ENCODE measurements around the gene IL36G. TPM values are rescaled to one million over a fixed set of nuclear protein-coding genes. Genes with fewer than 3 reads are reported as not detected.

IL36G gene
- total RNA-seq, 1 donor from 2014 or later, result not detected

DNA sequence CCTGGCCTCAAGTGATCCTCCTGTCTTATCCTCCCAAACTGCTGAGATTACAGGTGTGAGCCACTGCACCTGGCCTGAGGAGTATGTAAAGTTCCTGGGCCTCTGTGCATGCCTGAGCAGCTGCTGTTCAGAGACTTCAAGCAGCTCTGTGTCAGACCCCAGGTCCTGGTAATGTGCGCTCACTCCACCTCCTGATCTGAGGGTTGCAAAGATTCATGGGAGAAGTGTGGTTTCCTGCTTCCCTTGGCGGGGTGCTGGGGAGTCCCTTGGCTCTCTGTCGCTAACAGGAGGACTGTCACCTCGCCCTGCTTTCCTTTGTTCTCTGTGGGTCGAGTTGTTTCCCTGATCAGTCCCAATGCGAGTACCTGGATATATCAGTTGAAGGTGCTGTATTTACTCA, 18.8 kb downstream of the IL36G start:
- Histone ChIP-seq H3K4me3 (ENCODE audit: low read length in 3 of 3) (no peak overlapping the region), H3K27ac (ENCODE audit: low read depth, low read length) (no peak overlapping the region), H3K36me3 (ENCODE audit: control insufficient read depth in 3 of 3, insufficient read depth in 3 of 3, low read length in 3 of 3) (no peaks in the 10 kb centered on the region), H3K4me1 (ENCODE audit: control insufficient read depth in 3 of 3, insufficient read depth in 3 of 3, low read length in 3 of 3) (no peaks in the 10 kb centered on the region), H3K9ac (ENCODE audit: low read depth in 1 of 3, low read length in 3 of 3) (no peak overlapping the region), H3K9me3 (ENCODE audit: control insufficient read depth in 3 of 3, low read length in 3 of 3) (peaks cover 7 to 12% (median 8%) of the 10 kb centered on the region in 3 donors), H3K27me3 (ENCODE audit: control insufficient read depth in 3 of 3, insufficient read depth in 3 of 3, low read length in 3 of 3) (no peaks in the 10 kb centered on the region)

DNA sequence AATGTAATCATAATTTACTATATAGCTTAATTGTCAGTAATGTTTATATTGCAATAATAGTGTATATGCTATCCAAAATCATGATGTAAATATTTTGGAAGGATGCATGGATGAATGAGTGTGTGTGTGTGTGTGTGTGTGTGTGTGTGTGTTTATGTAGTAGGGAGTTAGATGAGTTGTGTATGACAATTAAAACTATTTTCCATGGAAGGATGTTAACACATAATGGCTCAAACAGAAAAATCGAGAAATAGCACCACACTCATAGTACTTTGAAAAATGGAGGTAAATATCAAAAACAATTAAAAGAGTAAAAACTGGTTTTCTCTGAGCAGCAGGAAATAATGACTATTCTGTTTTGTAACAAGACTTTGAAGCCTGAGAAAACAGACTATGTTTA, 19.3 kb downstream of the IL36G start:
- no peak overlapping the region for H3K4me3 ChIP-seq (ENCODE audit: low read length in 3 of 3)
- H3K27me3 ChIP-seq (ENCODE audit: control insufficient read depth in 3 of 3, insufficient read depth in 3 of 3, low read length in 3 of 3), result no peaks in the 10 kb centered on the region
- H3K9me3 ChIP-seq (ENCODE audit: control insufficient read depth in 3 of 3, low read length in 3 of 3), result peaks cover 7 to 8% (median 8%) of the 10 kb centered on the region in 3 donors
- no peaks in the 10 kb centered on the region for H3K4me1 ChIP-seq (ENCODE audit: control insufficient read depth in 3 of 3, insufficient read depth in 3 of 3, low read length in 3 of 3)
- no peaks in the 10 kb centered on the region for H3K36me3 ChIP-seq (ENCODE audit: control insufficient read depth in 3 of 3, insufficient read depth in 3 of 3, low read length in 3 of 3)
- no peak overlapping the region for H3K27ac ChIP-seq (ENCODE audit: low read depth, low read length)
- H3K9ac ChIP-seq (ENCODE audit: low read depth in 1 of 3, low read length in 3 of 3), result no peak overlapping the region

DNA sequence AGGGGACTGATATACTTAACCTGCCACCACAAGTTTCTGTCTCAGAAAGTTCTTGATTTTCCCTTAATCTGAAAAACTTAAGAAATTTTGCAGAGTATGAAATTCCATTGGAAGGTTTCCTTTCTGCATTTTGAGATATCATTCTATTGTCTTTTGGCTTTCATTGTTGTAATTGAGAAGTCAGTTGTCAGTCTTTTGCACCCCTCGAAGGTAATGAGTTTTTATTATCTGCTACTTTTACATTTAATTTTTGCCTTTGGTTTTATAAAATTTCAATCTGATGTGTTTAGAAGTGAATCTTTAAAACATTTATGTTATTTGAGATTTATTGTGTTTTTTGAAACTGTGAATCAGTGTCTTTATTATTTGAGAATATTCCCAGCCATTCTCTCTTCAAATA, 22.6 kb downstream of the IL36G start:
- Histone ChIP-seq H3K4me1 (ENCODE audit: control insufficient read depth in 3 of 3, insufficient read depth in 3 of 3, low read length in 3 of 3) (no peaks in the 10 kb centered on the region), H3K4me3 (ENCODE audit: low read length in 3 of 3) (no peak overlapping the region), H3K36me3 (ENCODE audit: control insufficient read depth in 3 of 3, insufficient read depth in 3 of 3, low read length in 3 of 3) (no peaks in the 10 kb centered on the region), H3K27ac (ENCODE audit: low read depth, low read length) (no peak overlapping the region), H3K9ac (ENCODE audit: low read depth in 1 of 3, low read length in 3 of 3) (no peak overlapping the region), H3K27me3 (ENCODE audit: control insufficient read depth in 3 of 3, insufficient read depth in 3 of 3, low read length in 3 of 3) (no peaks in the 10 kb centered on the region), H3K9me3 (ENCODE audit: control insufficient read depth in 3 of 3, low read length in 3 of 3) (peaks cover 2 to 4% (median 3%) of the 10 kb centered on the region in 3 donors)

DNA sequence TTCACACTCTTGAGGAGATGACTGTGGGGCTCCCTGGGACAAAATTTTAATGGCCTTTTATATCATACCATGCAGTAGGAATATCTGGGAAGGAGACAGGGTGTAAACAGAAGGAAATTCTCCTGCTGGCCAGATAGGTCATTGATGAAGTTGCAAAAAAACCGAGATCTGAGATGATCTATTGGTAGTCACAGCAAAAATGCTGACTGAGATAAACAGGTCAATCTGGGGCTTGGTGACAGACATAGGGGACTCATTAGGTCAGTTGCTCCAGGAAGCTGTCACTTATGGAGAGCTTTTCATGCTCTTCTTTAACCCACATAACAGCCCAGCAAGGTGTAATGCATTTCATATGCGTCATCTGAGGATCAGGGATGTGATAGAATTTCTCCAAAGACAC, 24.9 kb downstream of the IL36G start:
- Histone ChIP-seq H3K9me3 (ENCODE audit: control insufficient read depth in 3 of 3, low read length in 3 of 3) (peaks cover 2 to 4% (median 3%) of the 10 kb centered on the region in 3 donors), H3K4me3 (ENCODE audit: low read length in 3 of 3) (no peak overlapping the region), H3K27ac (ENCODE audit: low read depth, low read length) (no peak overlapping the region), H3K4me1 (ENCODE audit: control insufficient read depth in 3 of 3, insufficient read depth in 3 of 3, low read length in 3 of 3) (no peaks in the 10 kb centered on the region), H3K27me3 (ENCODE audit: control insufficient read depth in 3 of 3, insufficient read depth in 3 of 3, low read length in 3 of 3) (no peaks in the 10 kb centered on the region), H3K9ac (ENCODE audit: low read depth in 1 of 3, low read length in 3 of 3) (no peak overlapping the region), H3K36me3 (ENCODE audit: control insufficient read depth in 3 of 3, insufficient read depth in 3 of 3, low read length in 3 of 3) (no peaks in the 10 kb centered on the region)

DNA sequence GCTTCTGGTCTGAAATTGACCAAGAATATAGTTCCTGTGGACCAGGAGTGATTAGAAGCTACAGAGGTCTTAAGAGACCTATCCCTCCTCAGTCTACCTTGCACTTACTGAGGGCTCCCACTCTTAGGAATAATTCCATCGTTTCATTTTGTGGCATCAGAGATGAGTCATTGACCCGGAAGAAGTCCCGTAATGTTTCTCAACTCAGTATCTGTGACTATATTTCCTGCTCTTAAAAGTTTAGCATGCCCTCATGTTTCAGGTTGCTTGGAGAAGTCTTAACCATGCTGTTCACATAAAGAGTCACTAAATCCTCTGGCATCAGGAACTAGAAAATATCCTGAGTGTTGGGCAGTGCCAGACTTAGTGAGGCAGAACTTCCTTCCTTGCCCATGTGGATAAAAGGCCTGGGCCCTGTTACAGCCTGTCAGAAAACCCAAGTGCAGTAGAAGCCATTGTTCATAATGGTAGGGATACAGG, 27.3 kb downstream of the IL36G start, which contains the start of gene IL36A:
Gene IL36A (plus strand): TSS at position 430 of the 480 bp plus-strand sequence. CDS start 413 bp downstream, outside the sequence.
- no peaks in the 10 kb centered on the region for H3K36me3 ChIP-seq (ENCODE audit: control insufficient read depth in 3 of 3, insufficient read depth in 3 of 3, low read length in 3 of 3)
- H3K9me3 ChIP-seq (ENCODE audit: control insufficient read depth in 3 of 3, low read length in 3 of 3), result no peaks in the 10 kb centered on the region
- no peaks in the 10 kb centered on the region for H3K4me1 ChIP-seq (ENCODE audit: control insufficient read depth in 3 of 3, insufficient read depth in 3 of 3, low read length in 3 of 3)
- no peak within 1 kb of the TSS for H3K27ac ChIP-seq (ENCODE audit: low read depth, low read length)
- H3K27me3 ChIP-seq (ENCODE audit: control insufficient read depth in 3 of 3, insufficient read depth in 3 of 3, low read length in 3 of 3), result peaks cover 0 to 2% (median 0%) of the 10 kb centered on the region in 3 donors
- no peak within 1 kb of the TSS for H3K9ac ChIP-seq (ENCODE audit: low read depth in 1 of 3, low read length in 3 of 3)
- no peak within 1 kb of the TSS for H3K4me3 ChIP-seq (ENCODE audit: low read length in 3 of 3)

DNA sequence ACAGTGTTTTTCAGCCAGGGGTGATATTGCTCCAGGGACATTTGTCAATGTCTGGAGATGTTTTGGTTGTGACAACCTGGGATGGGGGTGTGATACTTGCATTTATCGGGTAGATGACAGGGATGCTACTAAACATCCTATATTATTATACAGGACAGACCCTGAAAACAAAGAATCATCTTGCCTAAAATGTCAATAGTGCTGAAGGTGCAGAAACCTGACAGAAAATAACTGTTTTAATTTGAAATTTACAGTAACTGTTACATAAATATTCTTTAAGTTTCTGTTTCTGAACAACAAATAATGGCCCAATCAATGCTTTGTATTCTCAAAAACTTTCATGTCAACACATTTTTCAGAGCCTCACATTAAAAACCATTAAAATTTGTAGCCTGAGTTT, 29.4 kb downstream of the IL36G start:
- Histone ChIP-seq H3K27ac (ENCODE audit: low read depth, low read length) (no peak overlapping the region), H3K36me3 (ENCODE audit: control insufficient read depth in 3 of 3, insufficient read depth in 3 of 3, low read length in 3 of 3) (no peaks in the 10 kb centered on the region), H3K9me3 (ENCODE audit: control insufficient read depth in 3 of 3, low read length in 3 of 3) (no peaks in the 10 kb centered on the region), H3K9ac (ENCODE audit: low read depth in 1 of 3, low read length in 3 of 3) (no peak overlapping the region), H3K4me3 (ENCODE audit: low read length in 3 of 3) (no peak overlapping the region), H3K4me1 (ENCODE audit: control insufficient read depth in 3 of 3, insufficient read depth in 3 of 3, low read length in 3 of 3) (no peaks in the 10 kb centered on the region), H3K27me3 (ENCODE audit: control insufficient read depth in 3 of 3, insufficient read depth in 3 of 3, low read length in 3 of 3) (peaks cover 0 to 2% (median 0%) of the 10 kb centered on the region in 3 donors)

DNA sequence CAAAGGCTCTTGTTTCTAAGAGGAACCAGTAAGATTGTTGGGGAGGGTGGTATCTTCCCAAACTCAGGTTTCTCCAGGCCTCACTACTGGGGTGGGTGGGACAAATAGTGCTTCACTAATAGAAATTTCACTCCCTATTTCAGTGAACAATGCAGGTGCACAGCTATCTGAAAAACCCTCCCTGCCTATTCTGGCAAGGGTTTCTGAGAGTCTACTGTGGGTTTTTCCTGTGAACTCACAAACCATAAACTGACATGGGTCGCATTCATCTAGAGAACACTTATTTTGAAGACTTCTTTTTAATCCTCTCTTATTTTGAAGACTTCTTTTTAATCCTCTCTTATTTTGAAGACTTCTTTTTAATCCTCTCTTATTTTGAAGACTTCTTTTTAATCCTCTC, 31.8 kb downstream of the IL36G start:
- no peaks in the 10 kb centered on the region for H3K4me1 ChIP-seq (ENCODE audit: control insufficient read depth in 3 of 3, insufficient read depth in 3 of 3, low read length in 3 of 3)
- H3K9me3 ChIP-seq (ENCODE audit: control insufficient read depth in 3 of 3, low read length in 3 of 3), result no peaks in the 10 kb centered on the region
- no peak overlapping the region for H3K4me3 ChIP-seq (ENCODE audit: low read length in 3 of 3)
- H3K9ac ChIP-seq (ENCODE audit: low read depth in 1 of 3, low read length in 3 of 3), result no peak overlapping the region
- no peaks in the 10 kb centered on the region for H3K36me3 ChIP-seq (ENCODE audit: control insufficient read depth in 3 of 3, insufficient read depth in 3 of 3, low read length in 3 of 3)
- no peak overlapping the region for H3K27ac ChIP-seq (ENCODE audit: low read depth, low read length)
- H3K27me3 ChIP-seq (ENCODE audit: control insufficient read depth in 3 of 3, insufficient read depth in 3 of 3, low read length in 3 of 3), result peaks cover 0 to 2% (median 0%) of the 10 kb centered on the region in 3 donors

DNA sequence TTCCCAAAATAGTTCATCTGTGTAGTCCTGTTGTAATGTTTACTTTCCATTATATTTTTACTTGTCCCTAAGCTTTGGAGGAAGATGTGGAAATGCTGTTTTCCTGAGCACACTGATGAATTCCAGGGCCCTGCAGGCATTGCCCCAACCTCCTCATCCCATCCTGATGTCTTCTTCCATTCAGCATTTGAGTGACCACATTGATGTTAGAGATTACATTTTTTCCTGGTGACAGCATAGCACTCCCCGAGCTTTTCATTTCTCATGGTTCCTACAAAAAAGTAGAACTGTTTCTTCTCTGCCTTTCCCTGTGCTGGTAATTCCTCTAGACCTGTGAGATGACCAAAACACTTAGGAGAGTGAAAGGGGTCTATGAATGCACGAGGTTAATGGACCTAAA, 32.3 kb downstream of the IL36G start:
- no peaks in the 10 kb centered on the region for H3K36me3 ChIP-seq (ENCODE audit: control insufficient read depth in 3 of 3, insufficient read depth in 3 of 3, low read length in 3 of 3)
- no peaks in the 10 kb centered on the region for H3K9me3 ChIP-seq (ENCODE audit: control insufficient read depth in 3 of 3, low read length in 3 of 3)
- no peak overlapping the region for H3K9ac ChIP-seq (ENCODE audit: low read depth in 1 of 3, low read length in 3 of 3)
- H3K27ac ChIP-seq (ENCODE audit: low read depth, low read length), result no peak overlapping the region
- no peak overlapping the region for H3K4me3 ChIP-seq (ENCODE audit: low read length in 3 of 3)
- peaks cover 0 to 2% (median 0%) of the 10 kb centered on the region in 3 donors for H3K27me3 ChIP-seq (ENCODE audit: control insufficient read depth in 3 of 3, insufficient read depth in 3 of 3, low read length in 3 of 3)
- H3K4me1 ChIP-seq (ENCODE audit: control insufficient read depth in 3 of 3, insufficient read depth in 3 of 3, low read length in 3 of 3), result no peaks in the 10 kb centered on the region

DNA sequence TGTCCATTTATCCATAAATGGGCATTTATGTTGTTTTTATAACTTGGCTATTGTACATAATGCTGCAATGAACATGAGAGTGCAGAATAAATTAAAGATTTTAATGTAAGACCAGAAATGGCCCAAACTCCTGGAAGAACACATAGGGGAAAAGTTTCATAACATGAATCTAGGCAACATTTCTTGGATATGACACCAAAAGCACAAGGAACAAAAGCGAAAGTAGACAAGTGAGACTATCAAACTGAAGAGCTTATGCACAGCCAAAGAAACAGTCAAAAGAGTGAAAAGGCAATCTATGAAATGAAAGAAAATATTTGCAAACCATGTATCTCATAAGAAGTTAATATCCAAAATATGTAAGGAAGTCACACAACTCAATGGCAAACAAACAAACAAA, 33.3 kb downstream of the IL36G start:
- Histone ChIP-seq H3K4me3 (ENCODE audit: low read length in 3 of 3) (no peak overlapping the region), H3K4me1 (ENCODE audit: control insufficient read depth in 3 of 3, insufficient read depth in 3 of 3, low read length in 3 of 3) (no peaks in the 10 kb centered on the region), H3K27ac (ENCODE audit: low read depth, low read length) (no peak overlapping the region), H3K9me3 (ENCODE audit: control insufficient read depth in 3 of 3, low read length in 3 of 3) (no peaks in the 10 kb centered on the region), H3K9ac (ENCODE audit: low read depth in 1 of 3, low read length in 3 of 3) (no peak overlapping the region), H3K27me3 (ENCODE audit: control insufficient read depth in 3 of 3, insufficient read depth in 3 of 3, low read length in 3 of 3) (peaks cover 0 to 2% (median 0%) of the 10 kb centered on the region in 3 donors), H3K36me3 (ENCODE audit: control insufficient read depth in 3 of 3, insufficient read depth in 3 of 3, low read length in 3 of 3) (no peaks in the 10 kb centered on the region)

DNA sequence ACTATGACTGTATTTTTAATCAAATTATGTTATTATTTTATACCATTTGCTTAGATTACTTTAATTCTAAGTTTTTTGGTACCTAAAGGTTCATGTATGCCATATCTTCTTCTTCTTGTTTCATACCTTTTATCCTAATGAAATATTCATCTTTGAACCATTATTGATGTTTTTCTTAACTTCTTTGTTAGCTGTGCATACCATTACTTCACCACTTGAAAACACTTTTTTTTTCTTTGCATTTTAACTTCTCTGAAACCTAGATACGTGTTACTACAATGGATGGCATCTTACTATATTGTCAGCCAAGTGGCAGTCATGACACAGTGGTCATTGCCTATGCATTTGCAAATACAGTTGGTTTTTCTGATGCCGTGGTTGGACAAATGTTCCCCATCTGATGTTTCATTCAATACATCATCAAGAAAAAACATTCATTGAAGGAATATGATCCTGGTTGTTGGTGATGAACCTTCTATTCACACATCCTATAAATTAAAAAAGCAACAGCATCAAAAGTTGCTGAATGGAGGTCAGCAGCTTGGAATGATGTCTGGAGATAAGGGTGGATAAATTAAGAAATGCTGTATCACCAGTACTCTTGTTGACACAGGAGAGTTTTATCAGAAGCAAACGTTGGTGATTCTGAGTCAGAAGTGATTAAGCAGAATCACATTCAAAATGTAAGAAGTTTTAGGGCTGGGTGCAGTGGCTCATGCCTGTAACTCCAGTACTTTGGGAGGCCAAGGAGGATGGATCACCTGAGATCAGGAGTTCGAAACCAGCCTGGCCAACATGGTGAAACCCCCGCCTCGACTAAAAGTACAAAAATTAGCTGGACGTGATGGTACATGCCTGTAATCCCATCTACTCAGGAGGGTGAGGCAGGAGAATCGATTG, 34.9 kb downstream of the IL36G start:
- no peaks in the 10 kb centered on the region for H3K9me3 ChIP-seq (ENCODE audit: control insufficient read depth in 3 of 3, low read length in 3 of 3)
- H3K4me3 ChIP-seq (ENCODE audit: low read length in 3 of 3), result no peak overlapping the region
- no peaks in the 10 kb centered on the region for H3K4me1 ChIP-seq (ENCODE audit: control insufficient read depth in 3 of 3, insufficient read depth in 3 of 3, low read length in 3 of 3)
- no peaks in the 10 kb centered on the region for H3K36me3 ChIP-seq (ENCODE audit: control insufficient read depth in 3 of 3, insufficient read depth in 3 of 3, low read length in 3 of 3)
- H3K27me3 ChIP-seq (ENCODE audit: control insufficient read depth in 3 of 3, insufficient read depth in 3 of 3, low read length in 3 of 3), result peaks cover 0 to 2% (median 0%) of the 10 kb centered on the region in 3 donors
- no peak overlapping the region for H3K9ac ChIP-seq (ENCODE audit: low read depth in 1 of 3, low read length in 3 of 3)
- H3K27ac ChIP-seq (ENCODE audit: low read depth, low read length), result no peak overlapping the region
